SK-N-MC (cell line): ENCODE data around the gene SAMD9L.

Experiments used
- EZH2 ChIP-seq: fragments of 200-600 bp; sonication (generic); IDR thresholded peaks from one replicate; pipeline ENCODE4 v1.6.1; 2017; ENCODE audit warnings: antibody characterized with exemption
- POLR2AphosphoS5 ChIP-seq: IDR thresholded peaks from 2 replicates; pipeline ENCODE4 v1.6.1; 2012; ENCODE audit warnings: mild to moderate bottlenecking, low read depth, low read length, borderline replicate concordance

- TF ChIP-seq POLR2AphosphoS5 (no peak), EZH2 (no peak)
These were observed 50.8 kb downstream of the SAMD9L start for GRCh38 chr7:93097388-93097787.
